CD8-positive, alpha-beta memory T cell (primary cell): Measurements from ENCODE around the gene DAP3. TPM values are rescaled to one million over a fixed set of nuclear protein-coding genes. Genes with fewer than 3 reads are reported as not detected.
A peak's percentile ranks its signal among the peaks of the same experiment; 100 is the strongest.
"Not testable (repeated sequence)": the region's sequence is repeated elsewhere in the genome, so short reads cannot be mapped to it uniquely, and the experiment has no call there.

Source experiments
- CTCF ChIA-PET: fragments of 350-600 bp; sonication (Branson Sonifier 250); formaldehyde crosslinking; loops from one replicate; lab custom pipeline; 2021; ENCODE audit warnings: antibody characterized with exemption; lab: Charles Lee
- POLR2A ChIA-PET: fragments of 350-600 bp; sonication (Branson Sonifier 250); formaldehyde crosslinking; loops from one replicate; lab custom pipeline; 2021; ENCODE audit warnings: antibody characterized with exemption; lab: Charles Lee
- DNase-seq, 5 donors: peaks; one replicate each; pipeline versions ENCODE4 v3.0.0 to v3.0.0-alpha.2; 2020 to 2022; ENCODE audit warnings: mixed read lengths in 1 of 5
- H3K27ac ChIP-seq: one replicate; pipeline ENCODE4 v1.7.0; 2013; ENCODE audit warnings: low read depth, mild to moderate bottlenecking, low read length, moderate library complexity
- H3K27me3 ChIP-seq: 2 replicates; pipeline ENCODE4 v1.7.0; 2013; ENCODE audit warnings: low read length, mild to moderate bottlenecking; ENCODE audit not compliant: insufficient read depth, poor library complexity, severe bottlenecking
- H3K36me3 ChIP-seq: 2 replicates; pipeline ENCODE4 v1.7.0; 2013; ENCODE audit warnings: mild to moderate bottlenecking, low read length, moderate library complexity; ENCODE audit not compliant: insufficient read depth
- H3K4me1 ChIP-seq: 2 replicates; pipeline ENCODE4 v1.7.0; 2013; ENCODE audit warnings: mild to moderate bottlenecking, low read length, moderate library complexity; ENCODE audit not compliant: insufficient read depth
- H3K4me3 ChIP-seq: 2 replicates; pipeline ENCODE4 v1.7.0; 2013; ENCODE audit warnings: mild to moderate bottlenecking, low read length
- H3K9me3 ChIP-seq: 2 replicates; pipeline ENCODE4 v1.7.0; 2013; ENCODE audit warnings: mild to moderate bottlenecking, low read length
- H3K27ac Mint-ChIP-seq, 8 donors: one replicate each; pipeline ENCODE4 v1.8.0; 2020 to 2021; ENCODE audit warnings: mixed read lengths in 8 of 8, mild to moderate bottlenecking in 6 of 8, inconsistent platforms in 3 of 8, moderate library complexity in 3 of 8
- H3K27me3 Mint-ChIP-seq, 2 donors: one replicate each; pipeline ENCODE4 v1.8.0; 2020 to 2021; ENCODE audit warnings: mixed read lengths in 2 of 2, mild to moderate bottlenecking in 1 of 2, moderate library complexity in 1 of 2
- H3K36me3 Mint-ChIP-seq, 3 donors: one replicate each; pipeline ENCODE4 v1.8.0; 2020 to 2021; ENCODE audit warnings: mixed read lengths in 3 of 3, inconsistent platforms in 1 of 3, mild to moderate bottlenecking in 1 of 3
- H3K4me1 Mint-ChIP-seq, 3 donors: one replicate each; pipeline ENCODE4 v1.8.0; 2020 to 2021; ENCODE audit warnings: mixed read lengths in 3 of 3, inconsistent platforms in 1 of 3, mild to moderate bottlenecking in 1 of 3
- H3K4me3 Mint-ChIP-seq, 7 donors: one replicate each; pipeline ENCODE4 v1.8.0; 2020 to 2021; ENCODE audit warnings: mixed read lengths in 7 of 7, mild to moderate bottlenecking in 6 of 7, moderate library complexity in 4 of 7, inconsistent platforms in 2 of 7
- H3K9me3 Mint-ChIP-seq, 5 donors: one replicate each; pipeline ENCODE4 v1.8.0; 2020 to 2022; ENCODE audit warnings: mixed read lengths in 5 of 5, mild to moderate bottlenecking in 3 of 5, moderate library complexity in 2 of 5, inconsistent platforms in 1 of 5
- polyA plus RNA-seq: library from polyadenylated mRNA; unstranded; fragments of 300-500 nt; fragmentation: Illumina TruSeq; gene quantifications from one replicate; pipeline ENCODE4 v1.2.3, GENCODE V29; 2021
- total RNA-seq, 2 experiments: library from RNA; stranded (reverse); gene quantifications; one replicate each; pipeline ENCODE4 v1.2.3, GENCODE V29; 2021

DAP3 gene
- total and polyA plus RNA-seq, 3 experiments from 2014 or later: 96.7 to 160 (median 156) TPM

DNA sequence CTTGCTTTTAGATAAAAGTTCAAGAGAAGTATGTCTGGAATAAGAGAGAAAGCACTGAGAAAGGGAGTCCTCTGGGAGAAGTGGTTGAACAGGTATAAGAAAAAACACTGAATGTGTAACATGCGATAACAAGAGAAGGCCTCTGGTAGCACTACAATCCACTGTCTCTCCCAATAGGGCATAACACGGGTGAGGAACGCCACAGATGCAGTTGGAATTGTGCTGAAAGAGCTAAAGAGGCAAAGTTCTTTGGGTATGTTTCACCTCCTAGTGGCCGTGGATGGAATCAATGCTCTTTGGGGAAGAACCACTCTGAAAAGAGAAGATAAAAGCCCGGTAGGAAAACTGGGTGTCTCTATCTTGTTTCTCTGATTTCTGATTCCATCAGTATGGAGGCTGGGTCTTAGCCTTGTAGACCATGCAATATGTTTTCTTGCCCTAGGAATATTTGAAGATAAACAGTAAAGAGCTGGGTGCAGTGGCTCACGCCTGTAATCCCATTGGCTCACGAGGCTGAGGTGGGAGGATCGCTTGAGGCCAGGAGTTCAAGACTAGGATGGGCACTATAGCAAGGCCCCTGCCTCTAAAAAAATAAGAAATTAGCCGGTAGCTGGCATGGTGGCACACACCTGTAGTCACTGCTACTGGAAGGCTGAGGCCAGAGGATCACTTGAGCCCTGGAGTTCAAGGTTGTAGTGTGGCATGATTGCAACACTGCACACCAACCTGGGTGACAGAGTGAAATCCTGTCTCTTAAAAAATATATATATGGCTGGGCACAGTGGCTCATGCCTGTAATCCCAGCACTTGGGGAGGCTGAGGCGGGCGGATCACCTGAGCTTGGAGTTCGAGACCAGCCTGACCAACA lies 40.4 kb downstream of the DAP3 start:
- H3K27me3 Mint-ChIP-seq: no peaks in the 10 kb centered on the region
- H3K27ac Mint-ChIP-seq: peak overlapping the region in 5 of 8 donors; percentile 11 to 69 (median 38)
- Histone ChIP-seq H3K36me3 (peaks cover 14% of the 10 kb centered on the region), H3K9me3 (no peaks in the 10 kb centered on the region), H3K4me1 (no peaks in the 10 kb centered on the region), H3K4me3 (no peak overlapping the region), H3K27ac (no peak overlapping the region), H3K27me3 (no peaks in the 10 kb centered on the region)
- DNase-seq: peak in 1 of 5 donors; percentile 14
- no peaks in the 10 kb centered on the region for H3K9me3 Mint-ChIP-seq
- POLR2A ChIA-PET: no interaction called here
- no peak overlapping the region for H3K4me3 Mint-ChIP-seq
- CTCF ChIA-PET: no interaction called here
- H3K4me1 Mint-ChIP-seq: no peaks in the 10 kb centered on the region
- H3K36me3 Mint-ChIP-seq: peaks cover 0 to 63% (median 5%) of the 10 kb centered on the region in 3 donors

DNA sequence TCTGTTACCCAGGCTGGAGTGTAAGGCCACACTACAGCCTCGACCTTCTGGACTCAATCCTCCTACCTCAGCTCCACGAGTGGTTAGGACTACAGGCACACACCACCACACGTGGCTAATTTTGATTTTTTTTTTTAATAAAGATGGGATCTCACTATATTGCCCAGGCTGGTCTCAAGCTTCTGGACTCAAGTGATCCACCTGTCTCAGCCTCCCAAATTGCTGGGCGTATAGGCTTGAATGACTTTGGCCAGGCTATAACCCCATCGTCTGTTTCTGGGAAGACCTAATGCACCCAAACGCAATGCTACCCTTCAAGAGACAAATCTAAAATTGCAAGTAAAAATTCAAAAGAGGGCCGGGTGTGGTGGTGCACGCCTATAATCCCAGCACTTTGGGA lies 52.1 kb downstream of the DAP3 start:
- ChIA-PET POLR2A (no interaction called here), CTCF (no interaction called here)
- Mint-ChIP-seq H3K4me3 (no peak overlapping the region), H3K9me3 (no peaks in the 10 kb centered on the region), H3K27ac (no peak overlapping the region), H3K36me3 (peaks cover 0 to 34% (median 8%) of the 10 kb centered on the region in 3 donors), H3K27me3 (no peaks in the 10 kb centered on the region), H3K4me1 (peaks cover 5 to 8% (median 7%) of the 10 kb centered on the region in 3 donors)
- H3K27me3 ChIP-seq: no peaks in the 10 kb centered on the region
- peaks cover 5% of the 10 kb centered on the region for H3K4me1 ChIP-seq
- no peak for DNase-seq
- H3K9me3 ChIP-seq: no peaks in the 10 kb centered on the region
- no peak overlapping the region for H3K27ac ChIP-seq
- peaks cover 4% of the 10 kb centered on the region for H3K36me3 ChIP-seq
- H3K4me3 ChIP-seq: no peak overlapping the region

DNA sequence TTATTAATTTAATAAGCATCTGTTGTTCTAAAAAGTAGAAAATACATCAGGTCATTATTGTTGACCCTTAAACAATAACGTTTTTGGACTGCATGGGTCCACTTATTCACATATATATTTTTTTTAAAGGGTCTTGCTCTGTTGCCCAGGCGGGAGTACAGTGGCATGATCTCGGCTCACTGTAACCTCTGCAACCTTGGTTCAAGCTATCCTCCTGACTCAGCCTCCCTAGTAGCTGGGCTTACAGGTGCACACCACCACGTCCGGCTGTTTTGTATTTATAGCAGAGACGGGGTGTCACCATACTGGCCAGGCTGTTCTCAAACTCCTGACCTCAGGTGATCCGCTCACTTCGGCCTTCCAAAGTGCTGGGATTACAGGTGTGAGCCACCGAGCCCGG lies 53.0 kb downstream of the DAP3 start:
- H3K9me3 ChIP-seq: no peaks in the 10 kb centered on the region
- Mint-ChIP-seq H3K27ac (no peak overlapping the region), H3K4me1 (peaks cover 5 to 8% (median 7%) of the 10 kb centered on the region in 3 donors), H3K9me3 (no peaks in the 10 kb centered on the region), H3K36me3 (peaks cover 0 to 25% (median 8%) of the 10 kb centered on the region in 3 donors), H3K27me3 (no peaks in the 10 kb centered on the region), H3K4me3 (no peak overlapping the region)
- ChIA-PET CTCF (no interaction called here), POLR2A (no interaction called here)
- H3K4me1 ChIP-seq: peaks cover 5% of the 10 kb centered on the region
- H3K4me3 ChIP-seq: no peak overlapping the region
- H3K36me3 ChIP-seq: no peaks in the 10 kb centered on the region
- H3K27ac ChIP-seq: no peak overlapping the region
- no peaks in the 10 kb centered on the region for H3K27me3 ChIP-seq
- no peak for DNase-seq

DNA sequence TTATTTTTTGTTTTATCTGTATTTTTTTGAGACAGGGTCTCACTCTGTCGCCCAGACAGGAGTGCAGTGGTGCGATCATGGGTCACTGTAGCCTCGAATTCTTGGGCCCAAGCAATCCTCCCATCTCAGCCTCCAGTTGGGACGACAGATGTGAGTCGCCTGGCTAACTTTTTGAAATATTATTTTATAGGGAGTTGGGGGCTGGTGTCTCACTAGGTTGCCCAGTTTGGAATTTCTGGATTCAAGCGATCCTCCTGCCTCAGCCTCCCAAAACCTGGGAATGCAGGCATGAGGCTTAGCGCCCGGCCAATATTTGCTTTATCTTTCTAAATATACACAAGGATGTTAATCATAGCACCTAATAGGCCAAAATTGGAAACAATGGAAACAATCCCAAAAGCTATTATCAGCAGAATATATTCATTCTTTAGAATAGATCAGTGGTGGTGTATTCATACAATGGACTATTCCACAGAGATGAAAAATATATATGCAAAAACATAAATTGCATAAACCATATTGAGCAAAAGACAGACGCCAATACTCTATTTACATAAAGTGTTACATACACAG lies 55.9 kb downstream of the DAP3 start:
- Histone ChIP-seq H3K4me3 (peak overlapping the region; percentile 73), H3K27ac (peak overlapping the region; percentile 68), H3K4me1 (peaks cover 5% of the 10 kb centered on the region), H3K9me3 (no peaks in the 10 kb centered on the region), H3K27me3 (no peaks in the 10 kb centered on the region), H3K36me3 (no peaks in the 10 kb centered on the region)
- ChIA-PET CTCF (interaction anchor here (0.9 to 1.0 kb wide), 2 partner anchors 19 to 32 kb away, joined by 3 to 6 read pairs; no protein-coding TSS in a partner anchor), POLR2A (interaction anchor here (0.6 kb wide), 2 partner anchors 470 to 722 kb away, joined by 3 read pairs; no protein-coding TSS in a partner anchor)
- Mint-ChIP-seq H3K27ac (peak overlapping the region; percentile 78 to 96 (median 92)), H3K4me3 (peak overlapping the region; percentile 89 to 97 (median 94)), H3K36me3 (peaks cover 0 to 21% (median 0%) of the 10 kb centered on the region in 3 donors), H3K9me3 (no peaks in the 10 kb centered on the region), H3K4me1 (peaks cover 5 to 14% (median 11%) of the 10 kb centered on the region in 3 donors), H3K27me3 (peaks cover 0 to 2% of the 10 kb centered on the region in 2 donors)
- no peak for DNase-seq

DNA sequence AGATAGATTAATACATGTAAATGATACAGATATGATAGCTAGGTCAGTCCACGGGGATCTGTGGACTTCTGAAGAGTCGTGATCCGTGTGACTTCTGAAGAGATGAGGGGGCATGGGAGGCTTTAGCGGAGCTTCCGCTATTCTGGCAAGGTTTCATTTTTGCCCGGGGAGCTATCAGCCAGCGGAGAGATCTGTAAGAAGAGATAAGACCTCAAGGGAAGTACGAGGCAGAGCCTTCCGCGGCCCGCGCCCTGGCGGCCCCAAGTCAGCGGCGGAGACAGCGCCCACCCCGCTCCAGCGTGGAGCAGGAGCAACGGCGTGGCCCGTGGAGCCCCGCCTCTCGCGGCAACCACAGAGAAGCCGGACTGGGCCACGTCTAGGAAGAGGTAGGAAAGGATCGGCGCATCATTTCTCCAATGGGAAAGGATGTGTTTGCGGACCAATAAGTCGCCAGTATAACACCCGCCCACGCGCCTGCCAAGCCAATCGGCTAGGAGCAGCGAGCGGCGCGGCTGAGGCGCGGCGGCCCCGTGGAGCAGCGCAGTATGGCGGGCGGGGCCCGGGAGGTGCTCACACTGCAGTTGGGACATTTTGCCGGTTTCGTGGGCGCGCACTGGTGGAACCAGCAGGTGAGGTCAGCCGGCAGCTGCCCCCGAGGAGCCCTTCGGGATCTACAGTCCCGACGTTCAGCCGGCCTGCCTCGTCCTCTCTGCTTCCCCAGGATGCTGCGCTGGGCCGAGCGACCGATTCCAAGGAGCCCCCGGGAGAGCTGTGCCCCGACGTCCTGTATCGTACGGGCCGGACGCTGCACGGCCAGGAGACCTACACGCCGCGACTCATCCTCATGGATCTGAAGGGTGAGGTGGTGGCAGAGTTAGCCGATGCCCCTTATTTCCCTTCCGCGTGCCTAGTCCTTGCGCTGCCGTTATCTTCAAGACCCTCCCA lies 56.7 kb downstream of the DAP3 start:
- not testable (repeated sequence) for H3K27me3 Mint-ChIP-seq, H3K36me3 ChIP-seq, H3K9me3 Mint-ChIP-seq, H3K9me3 ChIP-seq, H3K27me3 ChIP-seq, H3K4me1 ChIP-seq
- CTCF ChIA-PET: interaction anchor here (0.9 to 1.0 kb wide), 2 partner anchors 20 to 33 kb away, joined by 3 to 6 read pairs; no protein-coding TSS in a partner anchor
- Mint-ChIP-seq H3K27ac (peak overlapping the region; percentile 78 to 96 (median 92)), H3K36me3 (peaks cover 0 to 24% (median 0%) of the 10 kb centered on the region in 3 donors), H3K4me1 (peaks cover 5 to 14% (median 11%) of the 10 kb centered on the region in 3 donors), H3K4me3 (peak overlapping the region; percentile 89 to 97 (median 94))
- Histone ChIP-seq H3K27ac (peak overlapping the region; percentile 68), H3K4me3 (peak overlapping the region; percentile 73)
- peak; percentile 81 to 92 (median 89) for DNase-seq
- POLR2A ChIA-PET: interaction anchor here (0.6 kb wide), 2 partner anchors 470 to 723 kb away, joined by 3 read pairs; no protein-coding TSS in a partner anchor

DNA sequence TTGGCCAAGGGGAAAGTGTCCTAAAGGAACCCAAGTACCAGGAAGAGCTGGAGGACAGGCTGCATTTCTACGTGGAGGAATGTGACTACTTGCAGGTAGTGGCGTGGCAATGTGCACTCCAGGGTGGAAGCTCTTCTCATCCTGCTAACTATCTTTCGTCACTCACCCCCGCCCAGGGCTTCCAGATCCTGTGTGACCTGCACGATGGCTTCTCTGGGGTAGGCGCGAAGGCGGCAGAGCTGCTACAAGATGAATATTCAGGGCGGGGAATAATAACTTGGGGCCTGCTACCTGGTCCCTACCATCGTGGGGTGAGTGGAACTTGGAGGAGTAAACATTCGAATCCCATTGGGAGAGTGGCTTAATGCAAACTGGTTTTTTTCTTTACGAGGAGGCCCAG lies 58.7 kb downstream of the DAP3 start:
- H3K4me3 ChIP-seq, H3K4me1 ChIP-seq, H3K27ac ChIP-seq, H3K27me3 ChIP-seq, H3K27me3 Mint-ChIP-seq, H3K9me3 ChIP-seq, H3K9me3 Mint-ChIP-seq, H3K36me3 ChIP-seq, DNase-seq, CTCF ChIA-PET: not testable (repeated sequence)
- H3K4me3 Mint-ChIP-seq: peak overlapping the region in 3 of 7 donors; percentile 33 to 85 (median 47)
- H3K27ac Mint-ChIP-seq: peak overlapping the region in 7 of 8 donors; percentile 17 to 92 (median 50)
- peaks cover 0 to 40% (median 2%) of the 10 kb centered on the region in 3 donors for H3K36me3 Mint-ChIP-seq
- peaks cover 5 to 14% (median 11%) of the 10 kb centered on the region in 3 donors for H3K4me1 Mint-ChIP-seq
- POLR2A ChIA-PET: interaction anchor here (0.6 kb wide), 1 partner anchor 107 kb away, joined by 5 read pairs; no protein-coding TSS in a partner anchor

DNA sequence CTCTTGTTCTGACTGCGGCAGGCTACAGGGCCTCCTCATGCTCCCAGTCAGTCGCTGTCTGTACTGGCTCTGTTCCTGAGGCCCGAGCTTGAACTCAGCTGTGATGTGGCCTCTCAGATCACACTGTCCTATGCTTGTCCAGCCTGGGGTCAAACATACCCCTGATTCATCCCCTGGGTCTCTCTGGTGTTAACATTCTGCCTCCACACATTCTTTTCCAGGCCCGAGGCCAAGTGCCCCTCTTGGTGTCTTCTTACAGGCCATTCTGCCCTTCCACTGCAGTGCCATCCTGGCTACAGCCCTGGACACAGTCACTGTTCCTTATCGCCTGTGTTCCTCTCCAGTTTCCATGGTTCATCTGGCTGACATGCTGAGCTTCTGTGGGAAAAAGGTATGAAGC lies 59.2 kb downstream of the DAP3 start:
- Mint-ChIP-seq H3K27ac (peak overlapping the region in 5 of 8 donors; percentile 48 to 92 (median 50)), H3K4me3 (peak overlapping the region in 5 of 7 donors; percentile 5 to 85 (median 47)), H3K36me3 (peaks cover 0 to 46% (median 2%) of the 10 kb centered on the region in 3 donors), H3K4me1 (peaks cover 5 to 14% (median 11%) of the 10 kb centered on the region in 3 donors)
- POLR2A ChIA-PET, H3K27me3 Mint-ChIP-seq, H3K9me3 ChIP-seq, H3K36me3 ChIP-seq, H3K9me3 Mint-ChIP-seq, H3K27me3 ChIP-seq, DNase-seq, H3K27ac ChIP-seq, H3K4me3 ChIP-seq, CTCF ChIA-PET, H3K4me1 ChIP-seq: not testable (repeated sequence)
